Esophagus muscularis mucosa (tissue), 4 donors: ENCODE measurements around the gene CDADC1. TPM values are rescaled to one million over a fixed set of nuclear protein-coding genes. Genes with fewer than 3 reads are reported as not detected.

Source experiments
- DNase-seq: peaks from one replicate; pipeline ENCODE4 v3.0.0-alpha.2; 2017; ENCODE audit errors: extremely low spot score
- H3K27ac ChIP-seq, 4 donors: fragments of 200-600 bp; sonication (generic); replicated peaks in 1 of 4; 1 replicate in 3 of 4; 2 replicates in 1 of 4; pipeline ENCODE4 v1.5.1; 2016 to 2019; ENCODE audit warnings: mild to moderate bottlenecking in 1 of 4
- H3K27me3 ChIP-seq, 4 donors: fragments of 200-600 bp; sonication (generic); one replicate each; pipeline versions ENCODE4 v1.5.1 to v1.6.0; 2016 to 2019
- H3K36me3 ChIP-seq, 4 donors: fragments of 200-600 bp; sonication (generic); one replicate each; pipeline ENCODE4 v1.5.1; 2016 to 2019
- H3K4me1 ChIP-seq, 4 donors: fragments of 200-600 bp; sonication (generic); one replicate each; pipeline ENCODE4 v1.5.1; 2016 to 2019
- H3K4me3 ChIP-seq, 4 donors: fragments of 200-600 bp; sonication (generic); 1 replicate in 2 of 4; 2 replicates in 2 of 4; pipeline ENCODE4 v1.5.1; 2016 to 2019; ENCODE audit warnings: mild to moderate bottlenecking in 4 of 4, moderate library complexity in 1 of 4
- H3K9me3 ChIP-seq, 4 donors: fragments of 200-600 bp; sonication (generic); 1 replicate in 3 of 4; 2 replicates in 1 of 4; pipeline ENCODE4 v1.5.1; 2016 to 2019
- EP300 ChIP-seq: sonication (generic); formaldehyde crosslinking; IDR thresholded peaks from one replicate; pipeline ENCODE4 v1.6.1; 2017; ENCODE audit warnings: antibody characterized with exemption
- POLR2A ChIP-seq: fragments of 450-650 bp; IDR thresholded peaks from one replicate; pipeline ENCODE4 v1.6.1; 2017; ENCODE audit warnings: antibody characterized with exemption, moderate library complexity, mild to moderate bottlenecking, low read depth
- POLR2AphosphoS5 ChIP-seq, 2 donors: sonication (generic); formaldehyde crosslinking; IDR thresholded peaks; one replicate each; pipeline ENCODE4 v1.6.1; 2017; ENCODE audit warnings: antibody characterized with exemption in 2 of 2
- WGBS: methylation state at CpG from one replicate; pipeline ENCODE4 v1.1.5; 2018; 5-methylcytosine and 5-hydroxymethylcytosine counted together
- intact Hi-C: fragments of 100-400 bp; cut with DNase I; formaldehyde crosslinking; loops from one replicate; pipeline ENCODE4 v1.15.1; 2023
- total RNA-seq, 4 donors: library from RNA; depleted of rRNA; stranded (reverse); fragments of >200 nt; gene quantifications; one replicate each; pipeline versions ENCODE4 v1.1.0 to v1.2.1, GENCODE V29; 2016
- TF ChIP-seq, protein P1 (sequence below), 3 experiments: fragments of 200-600 bp in 2 of 3; fragments of 450-650 bp in 1 of 3; sonication (generic) in 2 of 3; IDR thresholded peaks; one replicate each; pipeline ENCODE4 v1.5.1; 2017 to 2019; ENCODE audit warnings: antibody characterized with exemption in 3 of 3, mild to moderate bottlenecking in 2 of 3, moderate library complexity in 1 of 3

CDADC1 gene
- total RNA-seq, 4 donors from 2014 or later, result 6.2 to 7.5 (median 6.5) TPM

DNA sequence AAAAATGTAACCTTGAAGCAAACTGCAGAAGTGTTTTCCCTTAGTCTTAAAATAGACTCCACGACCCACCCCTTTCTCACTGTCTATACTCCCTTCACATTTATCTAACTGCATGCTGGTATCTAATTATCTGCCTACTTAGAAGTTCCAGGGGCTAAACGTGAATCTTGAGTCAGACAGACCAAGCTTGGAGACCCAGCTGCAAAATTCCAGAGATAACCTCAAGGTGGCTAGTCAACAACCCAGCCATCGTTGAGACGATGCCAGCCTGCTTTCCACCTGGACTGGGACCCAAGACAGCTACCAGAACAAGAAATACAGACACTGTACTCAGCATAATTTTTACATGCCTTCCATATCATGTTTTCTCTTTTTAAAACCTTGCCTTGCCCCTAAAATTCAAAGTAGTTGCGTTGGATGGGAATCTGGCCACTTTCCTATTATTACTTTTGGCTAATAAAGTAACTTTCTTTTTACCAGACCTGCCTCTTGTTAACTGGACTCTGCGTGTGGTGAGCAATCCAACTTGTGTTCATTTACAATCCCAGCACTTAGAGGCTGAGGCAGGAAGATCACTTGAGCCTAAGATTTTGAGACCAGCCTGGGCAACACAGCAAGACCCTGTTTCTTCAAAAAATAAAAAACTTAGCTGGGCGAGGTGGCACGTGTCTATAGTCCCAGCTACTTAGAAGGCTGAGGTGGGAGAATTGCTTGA is 82.3 kb downstream of the CDADC1 start:
- Histone ChIP-seq H3K36me3 (peaks cover 0 to 50% (median 12%) of the 10 kb centered on the region in 4 donors), H3K4me1 (peaks cover 0 to 3% (median 1%) of the 10 kb centered on the region in 4 donors), H3K9me3 (no peaks in the 10 kb centered on the region), H3K27ac (no peak overlapping the region), H3K4me3 (no peak overlapping the region), H3K27me3 (no peaks in the 10 kb centered on the region)
- intact Hi-C loops, result no loop called here
- no peak for DNase-seq
- WGBS, result 82% methylated on average over 8 of the region's 8 CpGs
- TF ChIP-seq, protein P1, sequence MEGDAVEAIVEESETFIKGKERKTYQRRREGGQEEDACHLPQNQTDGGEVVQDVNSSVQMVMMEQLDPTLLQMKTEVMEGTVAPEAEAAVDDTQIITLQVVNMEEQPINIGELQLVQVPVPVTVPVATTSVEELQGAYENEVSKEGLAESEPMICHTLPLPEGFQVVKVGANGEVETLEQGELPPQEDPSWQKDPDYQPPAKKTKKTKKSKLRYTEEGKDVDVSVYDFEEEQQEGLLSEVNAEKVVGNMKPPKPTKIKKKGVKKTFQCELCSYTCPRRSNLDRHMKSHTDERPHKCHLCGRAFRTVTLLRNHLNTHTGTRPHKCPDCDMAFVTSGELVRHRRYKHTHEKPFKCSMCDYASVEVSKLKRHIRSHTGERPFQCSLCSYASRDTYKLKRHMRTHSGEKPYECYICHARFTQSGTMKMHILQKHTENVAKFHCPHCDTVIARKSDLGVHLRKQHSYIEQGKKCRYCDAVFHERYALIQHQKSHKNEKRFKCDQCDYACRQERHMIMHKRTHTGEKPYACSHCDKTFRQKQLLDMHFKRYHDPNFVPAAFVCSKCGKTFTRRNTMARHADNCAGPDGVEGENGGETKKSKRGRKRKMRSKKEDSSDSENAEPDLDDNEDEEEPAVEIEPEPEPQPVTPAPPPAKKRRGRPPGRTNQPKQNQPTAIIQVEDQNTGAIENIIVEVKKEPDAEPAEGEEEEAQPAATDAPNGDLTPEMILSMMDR (IDR thresholded peaks at IDR 0.05), result no peak
- TF ChIP-seq EP300 (no peak), POLR2AphosphoS5 (IDR thresholded peaks at IDR 0.05) (no peak), POLR2A (no peak)

DNA sequence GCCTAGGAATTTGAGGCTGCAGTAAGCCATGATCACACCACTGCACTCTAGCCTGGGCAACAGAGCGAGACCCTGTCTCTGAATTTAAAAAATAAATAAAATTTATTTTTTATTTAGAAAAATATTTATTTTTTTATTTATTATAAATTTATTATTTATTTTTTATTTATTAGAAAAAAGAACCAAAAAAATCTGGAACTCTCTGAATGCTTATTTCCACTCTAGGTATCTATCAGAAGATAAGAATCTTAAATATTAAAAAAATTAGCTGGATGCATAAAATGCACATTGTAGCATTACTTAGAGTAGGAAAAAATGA is 82.8 kb downstream of the CDADC1 start:
- Histone ChIP-seq H3K27me3 (no peaks in the 10 kb centered on the region), H3K27ac (no peak overlapping the region), H3K9me3 (no peaks in the 10 kb centered on the region), H3K4me3 (no peak overlapping the region), H3K4me1 (peaks cover 0 to 3% (median 1%) of the 10 kb centered on the region in 4 donors), H3K36me3 (peaks cover 0 to 50% (median 12%) of the 10 kb centered on the region in 4 donors)
- WGBS, result 97% methylated on average over 1 of the region's 1 CpG
- no peak for TF ChIP-seq POLR2A
- TF ChIP-seq, protein P1 (IDR thresholded peaks at IDR 0.05), result no peak
- no peak for DNase-seq
- intact Hi-C loops, result no loop called here

DNA sequence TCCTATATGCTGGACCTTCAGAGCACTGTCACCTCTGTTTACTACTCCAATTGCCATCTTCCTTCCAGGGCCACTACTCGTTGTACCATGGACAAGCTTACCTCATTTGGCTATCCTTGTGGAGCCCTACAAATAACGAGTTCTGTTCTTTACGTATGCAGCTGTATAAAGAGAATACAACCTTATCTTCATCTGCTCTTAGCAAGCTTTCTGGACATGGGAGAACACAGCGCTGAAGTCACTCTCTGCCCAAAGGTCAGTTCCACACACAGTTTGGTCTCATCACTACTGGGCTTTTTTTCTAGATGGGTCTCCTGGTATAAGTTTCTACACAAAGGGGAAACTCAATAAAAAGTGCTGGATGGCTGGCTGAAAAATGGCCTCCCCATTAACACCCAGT is 88.9 kb downstream of the CDADC1 start:
- no peak for DNase-seq
- 96% methylated on average over 4 of the region's 4 CpGs for WGBS
- Histone ChIP-seq H3K4me3 (no peak overlapping the region), H3K9me3 (no peaks in the 10 kb centered on the region), H3K27ac (no peak overlapping the region), H3K27me3 (no peaks in the 10 kb centered on the region), H3K36me3 (peaks cover 0 to 51% (median 11%) of the 10 kb centered on the region in 4 donors), H3K4me1 (no peaks in the 10 kb centered on the region)
- TF ChIP-seq, protein P1 (IDR thresholded peaks at IDR 0.05), result no peak
- no peak for TF ChIP-seq POLR2A
- no peak for TF ChIP-seq POLR2AphosphoS5 (IDR thresholded peaks at IDR 0.05)
- no peak for TF ChIP-seq EP300
- intact Hi-C loops, result no loop called here

DNA sequence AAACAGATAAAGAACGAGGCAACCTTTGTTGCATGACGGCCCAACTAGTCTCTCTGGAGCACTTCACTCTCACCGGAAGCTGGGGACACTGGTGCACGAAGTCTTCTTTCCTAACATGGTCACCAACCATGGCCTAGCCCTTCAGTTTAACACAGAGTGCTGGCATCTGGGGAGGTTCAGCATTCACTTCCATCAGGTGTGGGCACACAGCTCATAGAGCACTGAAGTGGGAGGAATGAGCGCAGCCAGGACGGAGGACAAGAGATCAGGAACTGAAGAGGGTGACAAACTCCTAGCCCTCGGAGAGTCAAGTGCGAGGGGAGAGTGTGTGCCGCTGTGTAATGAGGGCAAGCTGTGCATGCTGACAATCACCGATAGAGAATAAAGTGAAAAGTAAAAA is 92.4 kb downstream of the CDADC1 start:
- TF ChIP-seq, protein P1 (IDR thresholded peaks at IDR 0.05), result no peak
- TF ChIP-seq POLR2A (no peak), EP300 (no peak), POLR2AphosphoS5 (IDR thresholded peaks at IDR 0.05) (no peak)
- 95% methylated on average over 10 of the region's 10 CpGs for WGBS
- intact Hi-C loops, result no loop called here
- DNase-seq, result no peak
- Histone ChIP-seq H3K4me1 (peaks cover 0 to 3% (median 0%) of the 10 kb centered on the region in 4 donors), H3K9me3 (no peaks in the 10 kb centered on the region), H3K27ac (no peak overlapping the region), H3K36me3 (peaks cover 0 to 54% (median 14%) of the 10 kb centered on the region in 4 donors), H3K27me3 (no peaks in the 10 kb centered on the region), H3K4me3 (no peak overlapping the region)

DNA sequence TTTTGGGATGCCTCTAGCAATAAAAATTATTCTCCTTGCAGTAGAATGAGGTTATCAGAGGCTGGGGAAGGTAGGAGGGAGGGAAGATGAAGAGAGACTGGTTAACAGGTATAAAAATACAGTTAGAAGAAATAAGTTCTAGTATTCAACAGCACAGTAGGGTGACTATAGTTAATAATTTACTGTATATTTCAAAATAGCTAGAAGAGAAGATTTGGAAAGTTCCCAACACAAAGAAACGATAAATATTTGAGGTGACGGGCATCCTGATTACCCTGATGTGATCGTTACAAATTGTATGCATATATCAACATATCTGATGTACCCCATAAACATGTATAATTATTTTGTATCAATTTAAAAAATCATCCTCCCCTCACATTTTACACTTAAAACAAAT is 93.8 kb downstream of the CDADC1 start:
- peaks cover 0 to 3% (median 0%) of the 10 kb centered on the region in 4 donors for H3K4me1 ChIP-seq
- 97% methylated on average over 3 of the region's 3 CpGs for WGBS
- TF ChIP-seq EP300 (no peak), POLR2AphosphoS5 (IDR thresholded peaks at IDR 0.05) (no peak), POLR2A (no peak)
- TF ChIP-seq, protein P1 (IDR thresholded peaks at IDR 0.05), result no peak
- H3K9me3 ChIP-seq, result no peaks in the 10 kb centered on the region
- intact Hi-C loops, result no loop called here
- peaks cover 0 to 50% (median 12%) of the 10 kb centered on the region in 4 donors for H3K36me3 ChIP-seq
- H3K27me3 ChIP-seq, result no peaks in the 10 kb centered on the region
- H3K27ac ChIP-seq, result no peak overlapping the region
- no peak overlapping the region for H3K4me3 ChIP-seq
- DNase-seq, result no peak
